Amniotic epithelial cell (primary cell): ENCODE measurements around the gene OGDHL.
"Not testable (repeated sequence)": the region's sequence is repeated elsewhere in the genome, so short reads cannot be mapped to it uniquely, and the experiment has no call there.

Experiments
- DNase-seq: peaks from one replicate; pipeline ENCODE4 v3.0.0-alpha.2; 2010; ENCODE audit warnings: low read depth

OGDHL gene

GRCh38 chr10:49739426-49739825, 22.7 kb downstream of the OGDHL start:
- no peak for DNase-seq

DNA sequence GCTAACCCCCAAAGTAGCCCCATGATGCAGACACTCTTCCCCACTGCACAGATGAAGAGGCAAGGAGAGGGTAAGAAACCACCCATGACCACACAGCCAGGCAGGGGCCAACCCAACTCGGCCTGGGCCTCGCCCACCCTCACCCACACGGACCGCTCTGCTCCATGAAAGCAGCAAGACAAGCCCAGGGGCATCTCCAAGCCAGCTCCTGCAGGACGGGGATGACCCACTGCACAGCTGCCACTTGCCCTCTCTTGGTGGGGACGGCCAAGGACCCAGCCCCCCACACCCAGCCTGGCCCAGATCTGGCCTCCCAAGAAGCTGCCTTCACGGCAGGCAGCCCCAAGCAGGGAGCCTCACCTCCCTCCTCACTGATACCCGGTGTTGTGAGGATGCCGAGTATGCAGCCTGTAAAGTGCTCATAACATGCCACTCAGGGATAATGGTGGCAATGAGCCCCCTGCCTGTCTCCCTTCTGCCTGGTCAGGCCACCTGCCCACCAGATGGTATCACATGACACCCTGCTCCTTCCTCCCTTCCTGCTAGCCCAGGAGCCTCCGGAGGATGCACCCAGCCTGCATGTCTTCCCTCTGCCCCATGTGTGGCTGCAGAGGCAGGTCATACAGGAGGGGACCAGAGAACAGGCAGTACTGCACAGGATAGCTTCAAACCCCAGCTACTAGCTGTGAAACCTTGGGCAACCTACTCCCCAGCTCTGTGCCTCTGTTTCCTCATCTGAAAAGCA, 23.3 kb downstream of the OGDHL start:
- no peak for DNase-seq

- no peak for DNase-seq
Measured at GRCh38 chr10:49737474-49738201, 24.5 kb downstream of the OGDHL start.

- no peak for DNase-seq
Measured at GRCh38 chr10:49736564-49737113, 25.5 kb downstream of the OGDHL start.

- no peak for DNase-seq
Measured at GRCh38 chr10:49735848-49736563, 26.1 kb downstream of the OGDHL start.

GRCh38 chr10:49735161-49735560, 27.0 kb downstream of the OGDHL start:
- no peak for DNase-seq

DNA sequence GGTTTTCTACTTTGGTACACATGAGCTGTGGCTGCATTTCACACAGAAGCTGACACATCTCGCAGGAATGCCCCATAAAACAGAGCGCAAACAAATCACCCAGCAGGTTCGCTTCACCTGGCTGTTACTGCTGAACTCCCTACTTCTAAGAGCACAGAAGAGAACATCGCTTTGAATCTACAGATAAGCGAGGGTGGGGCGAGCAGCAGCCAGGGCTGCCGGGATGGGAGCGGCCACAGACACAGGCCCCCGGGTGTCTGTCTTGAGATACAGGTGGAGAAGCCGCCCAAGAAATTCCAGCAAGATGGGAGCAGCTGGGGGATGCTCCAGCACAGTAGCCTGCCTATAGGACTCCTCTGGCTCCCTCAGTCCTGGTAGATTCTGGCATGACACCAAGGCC, 27.4 kb downstream of the OGDHL start:
- DNase-seq = no peak

DNA sequence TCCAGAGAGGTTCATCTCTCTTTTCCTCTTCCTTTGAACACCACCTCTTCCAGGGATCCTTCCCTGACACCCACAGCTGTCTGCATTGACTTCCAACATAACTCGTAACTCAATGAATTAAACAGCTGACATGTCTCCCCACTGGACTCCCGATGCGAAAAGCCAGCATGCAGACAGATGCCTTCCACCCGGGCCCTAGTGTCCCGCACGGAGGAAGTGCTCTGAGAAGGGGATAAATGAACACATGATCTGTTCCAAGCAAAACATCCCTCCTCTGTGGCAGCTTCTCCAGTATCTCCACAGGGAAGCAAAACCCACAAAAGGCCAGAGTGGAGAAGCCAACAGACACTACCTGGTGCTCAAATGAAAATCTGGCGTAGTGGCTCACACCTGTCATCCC, 28.3 kb downstream of the OGDHL start:
- no peak for DNase-seq

DNA sequence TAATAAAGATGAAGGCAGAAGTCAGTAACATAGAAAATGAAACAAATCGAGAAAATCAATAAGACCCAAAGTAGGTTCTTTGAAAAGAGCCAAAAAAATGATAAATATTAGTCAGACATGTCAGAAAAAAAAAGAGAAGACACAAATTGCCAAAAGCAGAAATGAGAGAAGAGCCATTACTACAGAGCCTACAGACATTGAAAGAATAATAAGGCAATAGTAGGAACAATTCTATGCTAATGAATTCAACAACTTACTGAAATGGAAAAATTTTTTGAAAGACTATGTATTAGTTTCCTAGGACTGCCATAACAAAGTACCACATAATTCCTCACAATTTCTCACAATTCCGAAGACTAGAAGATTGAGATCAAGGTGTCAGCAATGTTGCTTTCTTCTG, 35.5 kb downstream of the OGDHL start:
- no peak for DNase-seq

- DNase-seq = not testable (repeated sequence)
Measured at GRCh38 chr10:49715157-49715556, 47.0 kb downstream of the OGDHL start.

GRCh38 chr10:49713266-49713665, 48.9 kb downstream of the OGDHL start:
- no peak for DNase-seq

DNA sequence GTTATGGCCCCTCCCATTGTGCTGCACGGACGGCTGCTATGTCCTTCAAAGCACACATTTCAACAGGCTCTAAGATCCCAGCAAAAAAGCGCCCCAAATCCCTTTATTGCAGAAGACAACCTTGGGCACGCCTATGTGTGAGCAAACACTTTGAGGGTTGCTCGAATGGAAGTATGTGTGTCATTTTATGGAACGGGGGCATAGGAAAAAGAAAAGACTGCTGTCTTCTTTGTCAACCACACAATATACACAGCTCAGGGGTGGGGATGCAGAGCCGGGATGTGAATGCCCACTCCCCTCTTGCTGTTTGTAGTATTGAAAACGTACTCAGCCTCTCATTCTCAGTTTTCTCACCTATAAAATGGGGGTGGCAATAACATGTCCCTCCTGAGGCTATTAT, 50.6 kb downstream of the OGDHL start:
- DNase-seq = no peak

- DNase-seq = no peak
Measured at GRCh38 chr10:49710966-49711365, 51.2 kb downstream of the OGDHL start.

DNA sequence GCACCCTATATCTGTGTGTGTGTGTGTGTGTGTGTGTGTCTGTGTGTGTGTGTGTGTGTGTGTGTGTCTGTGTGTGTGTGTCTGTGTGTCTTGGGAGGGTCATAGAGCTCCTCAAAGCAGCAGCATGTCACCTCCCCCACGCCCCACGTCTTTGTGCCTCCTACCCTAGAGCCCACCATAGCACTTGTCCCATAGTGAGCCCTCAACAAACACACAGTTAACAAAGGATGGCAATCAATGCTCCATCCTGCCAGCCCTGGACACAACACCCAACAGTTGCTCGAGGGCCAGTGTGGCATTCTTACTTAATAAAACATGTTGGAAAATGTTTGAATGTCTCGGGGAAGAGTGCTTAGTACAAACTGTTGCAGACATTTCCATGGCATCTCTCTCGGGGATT, 52.2 kb downstream of the OGDHL start:
- no peak for DNase-seq

- no peak for DNase-seq
Measured at GRCh38 chr10:49707585-49707984, 54.5 kb downstream of the OGDHL start.

DNA sequence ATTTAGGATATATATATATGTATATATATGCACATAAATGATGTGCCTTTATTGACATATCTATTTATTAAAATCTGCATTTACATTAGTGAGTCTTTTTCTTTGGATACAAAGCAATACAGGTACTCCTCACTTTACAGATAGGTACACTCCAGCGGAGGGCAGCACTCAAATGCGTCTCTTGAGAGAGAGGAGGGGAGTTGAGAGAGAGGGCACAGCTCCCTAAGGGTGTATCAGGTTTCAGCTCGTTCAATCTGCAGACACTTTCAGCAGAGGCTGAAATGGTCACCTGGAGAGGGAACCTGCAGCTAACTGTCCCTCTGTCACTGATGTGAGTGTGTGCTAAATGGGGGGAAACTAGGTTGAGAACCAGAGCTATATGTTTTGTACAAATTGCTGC, 61.1 kb downstream of the OGDHL start:
- no peak for DNase-seq

DNA sequence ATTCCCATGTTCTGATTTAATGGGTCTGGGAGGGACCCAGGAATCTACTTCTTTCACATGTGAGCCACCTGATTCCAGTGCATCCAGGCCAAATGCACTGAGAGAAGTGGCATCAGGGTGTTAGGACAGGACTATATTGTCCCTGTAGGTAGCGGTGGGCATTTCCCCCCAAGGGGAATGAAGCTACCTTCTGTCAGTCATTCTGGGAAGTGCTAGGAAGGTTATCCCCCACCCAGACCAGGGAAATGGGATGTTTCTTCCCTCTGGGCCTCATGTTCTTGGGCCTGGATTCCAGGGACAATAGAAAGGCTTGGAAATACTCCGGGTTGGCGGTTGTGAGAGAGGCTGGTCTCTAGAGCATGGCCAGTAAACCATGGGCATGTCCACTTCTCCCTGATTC, 61.9 kb downstream of the OGDHL start:
- no peak for DNase-seq

DNA sequence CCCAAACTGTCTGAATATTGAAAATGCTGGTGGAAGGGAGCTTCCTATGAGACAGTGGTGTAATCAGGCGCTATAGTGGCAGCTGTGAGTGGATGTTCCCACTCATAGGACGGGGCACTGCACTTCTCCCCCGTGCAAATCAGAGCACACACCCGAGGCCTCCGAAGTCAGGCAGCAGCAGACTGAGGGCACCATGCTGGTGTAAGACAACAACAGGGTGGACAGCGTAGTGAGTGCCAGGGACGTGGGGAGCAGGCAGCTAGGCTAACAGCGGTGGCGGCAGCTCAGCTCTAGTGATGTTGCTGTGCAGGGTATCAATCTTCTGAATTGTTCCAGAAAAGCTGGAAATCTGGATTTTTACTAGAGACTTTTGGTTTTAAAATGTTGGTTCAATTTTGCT, 63.4 kb downstream of the OGDHL start:
- no peak for DNase-seq

- no peak for DNase-seq
Measured at GRCh38 chr10:49696311-49696710, 65.8 kb downstream of the OGDHL start.

DNA sequence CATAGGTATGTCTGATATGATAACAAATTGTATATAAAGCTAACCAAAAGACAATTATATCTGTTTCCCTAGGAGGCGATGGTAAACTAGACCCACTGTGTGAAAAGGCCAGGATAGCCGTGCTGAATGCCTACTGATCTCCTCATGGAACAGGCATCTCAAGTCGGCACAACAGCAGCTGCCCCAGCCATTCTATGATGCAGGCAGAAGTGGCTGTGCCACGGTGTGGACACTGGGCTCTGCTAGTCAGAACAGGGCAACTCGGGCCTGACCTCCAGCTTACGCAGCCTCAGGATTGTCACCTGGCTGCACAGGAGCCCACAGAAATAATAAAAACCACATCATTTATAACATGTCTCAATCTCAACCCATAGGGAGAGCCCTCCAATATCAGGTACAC, 67.7 kb downstream of the OGDHL start:
- no peak for DNase-seq

- DNase-seq = no peak
Measured at GRCh38 chr10:49691588-49691987, 70.5 kb downstream of the OGDHL start.

DNA sequence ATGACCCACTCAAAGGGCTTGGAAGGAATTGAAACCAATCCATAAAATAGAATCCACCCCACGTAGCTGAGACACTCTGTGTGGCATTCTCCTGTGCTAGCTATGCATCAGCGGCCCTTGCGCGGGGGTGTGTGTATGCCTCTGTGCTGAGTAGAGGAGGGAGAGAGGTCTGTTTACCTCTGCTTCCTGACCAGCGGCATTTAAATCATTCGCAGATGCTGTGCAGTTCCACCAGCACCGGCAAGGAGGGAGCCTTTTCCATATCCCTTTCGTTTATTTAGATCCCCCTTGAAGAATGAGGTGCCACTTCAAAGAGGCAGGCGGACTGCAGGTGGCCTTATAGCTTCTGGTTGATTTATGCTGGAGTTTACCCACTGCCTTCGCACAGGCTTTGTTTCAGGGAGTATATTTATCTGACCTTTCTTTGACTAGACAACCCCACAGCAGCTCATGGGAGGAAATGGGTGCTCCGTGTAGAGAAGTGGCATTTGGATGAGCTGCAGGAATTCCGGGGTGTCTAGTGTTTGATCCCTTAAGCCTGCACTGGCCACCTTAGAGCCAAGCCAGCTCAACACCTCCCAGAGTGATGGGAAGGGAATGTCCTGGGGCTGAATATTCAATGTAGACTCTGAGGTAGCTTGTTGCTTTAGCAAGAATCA, 71.3 kb downstream of the OGDHL start:
- DNase-seq = no peak
